HG03064 (cell line): ENCODE data around the gene ESPNL.

ENCODE experiments used
- ATAC-seq: cut with Tn5 transposase; IDR thresholded peaks from one replicate; pipeline ENCODE4 v1.9.1; 2021; ENCODE audit warnings: low read depth; ENCODE audit not compliant: unreplicated experiment

The ESPNL gene

GRCh38 chr2:238097988-238098871 lies 1.9 kb upstream of the ESPNL start:
- no peak for ATAC-seq

GRCh38 chr2:238098901-238099713 lies 1.0 kb upstream of the ESPNL start:
- no peak for ATAC-seq

GRCh38 chr2:238099714-238100048 lies 459 bp upstream of the ESPNL start:
- no peak for ATAC-seq

GRCh38 chr2:238100821-238101771 lies 956 bp downstream of the ESPNL start:
- no peak for ATAC-seq

GRCh38 chr2:238101891-238102841 lies 2.0 kb downstream of the ESPNL start:
- no peak for ATAC-seq

GRCh38 chr2:238102865-238103264 lies 2.7 kb downstream of the ESPNL start:
- ATAC-seq = no peak

GRCh38 chr2:238103465-238104225 lies 3.5 kb downstream of the ESPNL start:
- ATAC-seq = no peak

GRCh38 chr2:238104226-238104690 lies 4.1 kb downstream of the ESPNL start:
- no peak for ATAC-seq

GRCh38 chr2:238104691-238105371 lies 4.7 kb downstream of the ESPNL start:
- no peak for ATAC-seq

- no peak for ATAC-seq
Measured at GRCh38 chr2:238105506-238106338, 5.6 kb downstream of the ESPNL start.

GRCh38 chr2:238106339-238106697 lies 6.2 kb downstream of the ESPNL start:
- no peak for ATAC-seq

GRCh38 chr2:238106698-238107524 lies 6.8 kb downstream of the ESPNL start:
- ATAC-seq = peak; percentile 26

- peak; percentile 52 for ATAC-seq
Measured at GRCh38 chr2:238107525-238108422, 7.6 kb downstream of the ESPNL start.

- peak; percentile 68 for ATAC-seq
Measured at GRCh38 chr2:238108423-238109183, 8.5 kb downstream of the ESPNL start.

- ATAC-seq = no peak
Measured at GRCh38 chr2:238113611-238114010, 13.5 kb downstream of the ESPNL start.
